GM19238 (cell line): ENCODE measurements around the gene FHAD1.
"Not testable (repeated sequence)": the region's sequence is repeated elsewhere in the genome, so short reads cannot be mapped to it uniquely, and the experiment has no call there.

Experiments used
- DNase-seq: peaks from one replicate; pipeline ENCODE4 v3.0.0; 2011; ENCODE audit warnings: low spot score; ENCODE audit not compliant: insufficient read length

Gene FHAD1

DNA sequence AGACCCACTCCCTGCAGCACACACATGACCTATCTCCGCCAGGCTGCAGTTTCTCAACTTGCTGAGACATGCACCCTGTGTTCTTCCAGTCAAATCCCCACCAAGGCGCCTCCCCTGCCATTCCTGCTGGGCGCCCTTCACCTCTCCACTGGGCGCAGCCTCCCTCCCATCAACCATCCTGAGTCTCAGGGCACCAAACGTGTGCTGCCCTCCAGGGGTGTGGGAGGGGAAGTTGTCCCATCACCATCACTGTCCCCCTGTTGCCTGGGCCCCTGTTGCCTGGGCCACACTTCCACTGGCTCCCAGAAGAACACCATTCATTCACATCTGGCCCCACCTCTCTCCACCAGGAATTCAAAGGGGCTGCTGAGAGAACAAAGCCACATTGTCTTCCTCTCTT is 117.7 kb downstream of the FHAD1 start:
- no peak for DNase-seq

DNA sequence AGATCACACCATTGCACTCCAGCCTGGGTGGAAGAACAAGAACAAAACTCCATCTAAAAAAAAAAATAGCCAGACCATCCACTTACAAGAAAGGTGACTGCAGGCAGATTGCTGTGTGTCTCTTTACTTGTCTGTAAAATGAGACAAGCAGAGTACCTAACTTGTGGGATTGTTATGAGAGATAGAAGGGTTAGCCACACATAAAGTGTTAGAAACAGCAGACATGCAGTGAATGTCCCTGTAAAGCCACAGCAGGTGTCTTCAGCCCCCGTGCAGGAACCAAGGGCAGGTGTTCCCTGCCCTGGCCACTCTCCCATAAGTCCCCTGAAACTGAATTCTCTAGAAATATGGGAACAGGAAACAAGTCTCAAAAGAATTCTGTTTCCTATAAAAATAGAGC is 121.9 kb downstream of the FHAD1 start:
- DNase-seq: no peak

DNA sequence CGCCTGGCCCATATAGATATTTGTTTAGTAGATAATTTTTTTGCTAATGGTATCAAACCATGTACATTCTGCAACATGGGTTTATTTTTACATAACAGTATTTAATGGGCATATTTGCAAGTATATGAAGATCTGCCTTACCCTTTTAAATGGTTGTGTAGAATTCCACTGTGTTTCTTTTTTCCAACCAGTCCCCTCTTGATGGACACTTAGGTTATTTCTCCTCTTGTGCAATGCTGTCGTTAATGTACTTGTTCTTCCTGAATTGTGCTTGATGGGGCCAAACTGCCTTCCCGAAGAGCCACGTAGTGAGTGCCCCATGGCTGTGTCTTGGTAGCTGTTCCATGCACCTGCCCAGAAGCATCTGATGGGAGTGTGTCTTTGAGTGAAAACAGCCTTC is 123.2 kb downstream of the FHAD1 start:
- no peak for DNase-seq

DNA sequence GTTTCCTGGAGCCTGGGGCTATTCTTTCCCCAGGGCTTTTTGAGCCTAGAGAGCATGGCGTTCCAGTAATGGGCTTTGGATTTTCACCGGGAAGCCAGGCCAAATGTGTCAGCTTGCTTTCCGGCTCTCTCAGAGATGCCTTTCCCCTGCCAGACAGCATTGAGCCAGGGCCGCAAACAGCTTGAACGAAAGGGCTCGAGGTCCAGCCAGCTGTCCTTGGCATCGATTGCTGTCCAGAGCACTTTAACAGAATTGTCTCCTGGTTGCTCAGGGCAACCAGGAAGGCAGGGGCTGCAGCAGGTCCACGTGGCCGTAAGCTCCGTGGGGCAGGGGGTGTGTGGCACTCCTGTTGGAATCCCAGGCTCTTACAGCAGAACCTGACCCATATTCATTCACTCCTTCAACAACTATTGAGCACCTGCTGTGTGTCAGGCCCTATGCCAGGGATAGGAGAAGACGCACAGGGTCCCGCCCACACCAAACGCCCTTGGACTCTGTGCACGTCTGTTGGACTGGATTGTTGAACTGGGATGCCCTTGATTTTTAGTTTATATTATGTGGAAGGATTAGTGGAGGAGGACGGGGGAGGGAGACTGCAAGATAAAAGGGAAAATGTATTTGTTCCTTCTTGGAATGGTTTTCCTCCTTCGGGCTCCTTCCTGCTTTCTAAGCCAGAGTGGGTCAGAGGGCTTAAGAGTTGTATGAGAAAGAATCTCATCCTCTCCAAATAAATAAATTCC is 123.9 kb downstream of the FHAD1 start:
- DNase-seq: no peak

DNA sequence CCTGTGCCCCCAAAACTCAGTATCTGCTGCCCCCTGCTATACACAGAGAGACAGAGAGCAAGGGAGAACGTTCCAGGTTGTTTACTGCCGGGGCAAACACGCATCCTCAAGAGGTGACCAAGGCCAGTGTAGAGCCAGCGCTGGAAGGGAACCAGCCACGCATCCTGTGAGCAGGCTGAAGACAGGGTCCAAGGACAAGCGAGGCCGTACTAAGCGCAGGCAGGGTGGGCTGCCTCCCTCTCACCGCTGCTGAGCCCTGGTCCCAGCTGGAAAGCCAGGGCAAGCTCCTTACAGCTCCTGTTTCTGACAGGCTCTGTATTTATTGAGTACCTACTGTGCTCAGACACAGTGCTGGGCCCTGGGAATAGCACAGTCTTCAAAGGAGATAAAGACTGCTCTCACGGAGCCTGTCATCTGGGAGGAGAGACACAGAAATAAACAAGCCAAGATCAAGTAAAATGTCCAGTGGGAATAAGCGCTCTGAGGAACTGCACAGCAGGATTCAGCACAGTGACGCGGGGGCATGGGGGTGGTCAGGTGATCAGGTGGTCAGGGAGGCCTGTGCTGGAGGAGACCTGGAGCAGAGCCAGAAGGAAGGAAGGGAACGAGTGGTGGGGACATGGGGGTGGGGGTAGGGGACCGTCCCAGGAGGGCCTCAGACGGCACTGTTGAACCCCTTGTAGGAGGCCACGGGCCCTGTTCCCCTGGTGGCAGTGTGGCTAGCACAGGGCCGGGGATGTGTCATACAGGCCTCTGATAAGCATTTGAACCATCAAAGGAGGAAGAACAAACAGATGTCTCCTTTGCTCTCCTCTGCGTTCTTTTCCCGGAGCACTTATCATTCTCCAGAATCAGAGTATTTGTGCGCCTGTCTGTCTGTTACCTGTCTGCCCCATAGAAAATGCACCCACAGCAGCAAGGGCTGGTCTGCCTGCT is 124.9 kb downstream of the FHAD1 start:
- DNase-seq: no peak

DNA sequence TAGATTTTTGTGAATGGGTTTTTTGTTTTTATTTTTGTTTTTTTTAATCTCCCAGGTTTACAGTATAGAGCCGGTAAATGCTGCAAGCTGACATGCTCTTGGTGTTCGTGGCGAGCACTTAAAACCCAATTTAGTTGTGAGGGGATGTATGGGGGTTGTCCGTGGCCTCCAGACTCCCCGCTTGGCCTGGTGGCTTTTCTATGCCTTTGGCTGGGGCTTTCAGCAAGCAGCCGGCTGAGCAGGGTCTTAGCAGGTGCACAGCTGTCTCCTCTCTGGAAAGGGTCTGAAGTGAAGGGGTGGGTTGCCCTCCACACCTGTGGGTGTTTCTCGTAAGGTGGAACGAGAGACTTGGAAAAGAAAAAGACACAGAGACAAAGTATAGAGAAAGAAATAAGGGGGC is 131.7 kb downstream of the FHAD1 start:
- DNase-seq: no peak

DNA sequence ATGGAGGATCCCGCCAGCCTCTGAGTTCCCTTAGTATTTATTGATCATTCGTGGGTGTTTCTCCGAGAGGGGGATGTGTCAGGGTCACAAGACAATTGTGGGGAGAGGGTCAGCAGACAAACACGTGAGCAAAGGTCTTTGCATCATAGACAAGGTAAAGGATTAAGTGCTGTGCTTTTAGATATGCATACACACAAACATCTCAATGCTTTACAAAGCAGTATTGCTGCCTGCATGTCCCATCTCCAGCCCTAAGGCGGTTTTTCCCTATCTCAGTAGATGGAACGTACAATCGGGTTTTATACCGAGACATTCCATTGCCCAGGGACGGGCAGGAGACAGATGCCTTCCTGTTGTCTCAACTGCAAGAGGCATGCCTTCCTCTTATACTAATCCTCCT is 132.1 kb downstream of the FHAD1 start:
- DNase-seq: not testable (repeated sequence)

DNA sequence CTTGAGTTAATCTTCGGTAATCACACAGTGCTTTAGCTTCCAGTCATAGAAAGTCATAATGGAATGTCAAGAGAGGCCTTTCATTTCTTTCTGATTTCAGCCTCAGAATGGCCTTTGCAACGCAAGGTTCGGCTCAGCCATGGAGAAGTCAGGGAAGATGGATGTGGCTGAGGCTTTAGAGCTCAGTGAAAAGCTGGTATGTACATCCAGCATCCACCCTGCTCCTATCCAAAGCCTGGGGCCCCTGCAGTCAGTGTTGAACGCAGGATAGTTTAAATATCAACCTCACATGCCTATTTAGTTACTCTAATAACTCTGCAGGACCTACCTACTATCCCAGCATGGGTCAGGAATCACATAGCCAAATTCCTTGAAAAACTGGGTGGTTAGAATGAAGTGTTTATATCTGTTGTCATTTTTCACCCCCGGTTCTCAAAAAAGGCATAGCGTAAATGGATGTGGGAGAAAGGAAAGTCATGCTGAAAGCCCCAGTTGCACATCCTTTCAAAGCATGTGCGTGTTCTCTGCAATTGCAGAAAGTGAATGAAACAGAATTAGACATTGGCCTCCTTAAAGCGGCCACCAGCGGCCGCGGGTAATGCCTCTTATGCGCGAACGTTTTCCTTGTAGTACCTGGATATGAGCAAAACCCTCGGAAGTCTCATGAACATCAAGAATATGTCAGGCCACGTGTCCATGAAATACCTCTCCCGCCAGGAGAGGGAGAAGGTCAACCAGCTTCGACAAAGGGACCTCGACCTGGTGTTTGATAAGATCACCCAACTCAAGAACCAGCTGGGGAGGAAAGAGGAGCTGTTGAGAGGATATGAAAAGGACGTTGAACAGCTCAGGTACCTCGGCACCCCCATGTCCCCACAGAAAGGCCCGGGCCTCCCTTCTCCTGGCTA is 133.8 kb downstream of the FHAD1 start:
- DNase-seq: no peak

DNA sequence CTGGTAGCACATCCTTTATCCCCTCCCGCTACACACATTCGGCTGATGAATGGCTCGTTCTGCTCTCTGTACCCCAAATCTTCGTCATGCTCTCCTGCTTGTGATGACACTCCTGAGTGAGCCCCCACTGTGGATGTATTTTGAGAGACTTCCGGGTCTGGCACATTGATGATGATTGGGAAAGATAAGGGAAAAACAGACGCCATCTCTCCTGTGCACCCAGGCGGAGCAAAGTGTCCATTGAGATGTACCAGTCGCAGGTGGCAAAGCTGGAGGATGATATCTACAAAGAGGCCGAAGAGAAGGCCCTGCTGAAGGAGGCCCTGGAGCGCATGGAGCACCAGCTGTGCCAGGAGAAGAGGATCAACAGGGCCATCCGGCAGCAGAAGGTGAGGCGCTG is 134.8 kb downstream of the FHAD1 start:
- no peak for DNase-seq

DNA sequence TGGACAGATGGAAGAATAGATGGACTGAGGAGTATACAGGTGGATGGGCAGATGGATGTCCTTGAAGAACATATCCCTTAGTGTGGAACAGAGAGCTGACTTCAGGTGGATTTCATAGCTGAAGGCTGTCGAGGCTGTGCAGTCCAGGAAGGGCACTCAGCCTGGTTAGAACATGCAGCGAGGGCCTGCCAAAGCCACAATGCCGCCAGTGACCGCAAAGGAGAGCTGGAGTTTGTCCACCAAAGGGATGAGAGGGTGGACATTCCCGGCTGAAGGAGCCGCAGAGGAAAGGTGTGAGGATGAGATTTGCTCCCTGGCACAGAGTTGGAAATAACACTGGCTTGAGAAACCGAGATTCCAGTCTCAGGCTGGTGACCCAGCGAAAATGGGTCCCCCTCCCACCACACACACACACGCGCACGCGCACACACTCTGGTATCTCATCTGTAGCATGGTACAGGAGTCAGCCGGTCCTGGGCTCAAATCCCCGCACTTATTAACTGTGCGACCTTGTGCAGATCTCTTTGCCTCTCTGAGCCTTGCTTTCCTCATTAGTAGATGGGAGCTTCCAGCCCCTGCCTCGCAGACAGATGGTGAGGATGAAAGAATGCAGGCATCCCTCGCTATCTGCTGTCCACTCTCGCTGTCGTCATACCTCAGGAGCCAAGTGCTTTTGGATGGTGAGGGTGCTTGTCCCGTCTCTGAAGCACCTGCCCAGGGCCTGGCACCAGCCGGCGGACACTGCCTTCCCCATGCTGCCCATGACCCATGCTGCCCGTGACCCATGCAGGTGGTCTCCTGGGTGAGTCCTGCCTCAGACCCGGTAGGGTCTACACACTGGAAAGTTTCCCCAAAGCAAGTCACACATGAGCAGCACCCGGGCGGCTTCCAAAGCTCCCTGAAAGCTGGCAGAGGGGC is 135.8 kb downstream of the FHAD1 start:
- no peak for DNase-seq

DNA sequence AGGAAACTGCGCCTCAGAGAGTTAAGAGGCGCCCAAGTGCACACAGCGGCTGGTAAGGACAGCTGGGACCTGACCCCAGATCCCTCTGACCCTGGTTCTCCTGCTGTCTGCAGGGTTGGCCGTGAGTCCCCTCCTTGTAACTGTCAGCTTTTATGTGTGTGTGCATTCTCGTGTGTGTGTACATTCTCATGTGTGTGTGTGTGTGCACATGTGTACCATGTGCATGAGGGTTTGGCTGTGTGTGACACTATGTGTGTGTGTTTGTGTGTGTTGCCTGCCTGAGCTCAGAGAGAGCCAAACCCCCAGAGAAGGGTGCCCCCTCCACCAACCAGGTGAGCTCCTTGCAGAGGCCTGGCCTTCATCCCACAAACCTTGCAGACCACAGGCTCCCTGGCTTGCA is 136.8 kb downstream of the FHAD1 start:
- no peak for DNase-seq

DNA sequence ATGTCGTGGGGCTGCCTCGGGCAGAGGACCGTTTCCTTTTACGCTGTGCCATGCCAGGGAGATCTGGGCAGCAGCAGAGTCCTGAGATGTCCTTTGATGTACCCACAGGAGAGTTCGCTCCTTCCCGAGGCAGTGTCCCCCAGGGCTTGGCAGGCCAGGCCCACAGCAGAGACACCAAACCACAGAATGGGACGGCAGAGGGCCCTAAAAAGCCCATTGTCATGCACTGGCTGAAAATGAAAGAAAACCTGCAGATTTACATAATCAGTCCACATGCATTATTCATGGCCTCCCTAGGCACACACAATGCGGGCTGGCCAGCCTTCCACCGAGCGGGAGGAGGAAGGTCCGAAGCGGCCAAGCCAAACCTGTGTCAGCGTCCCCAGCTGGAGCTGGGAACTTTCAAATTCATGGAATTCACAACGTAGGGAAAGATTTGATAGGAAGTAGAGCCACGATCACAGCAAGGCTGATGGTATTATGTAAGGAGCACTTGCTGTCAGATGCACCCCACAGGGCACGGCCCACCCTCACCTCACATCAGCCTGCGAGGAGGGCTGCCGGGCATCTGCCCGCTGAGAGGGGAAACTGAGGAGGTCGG is 137.4 kb downstream of the FHAD1 start:
- DNase-seq: peak; percentile 33

DNA sequence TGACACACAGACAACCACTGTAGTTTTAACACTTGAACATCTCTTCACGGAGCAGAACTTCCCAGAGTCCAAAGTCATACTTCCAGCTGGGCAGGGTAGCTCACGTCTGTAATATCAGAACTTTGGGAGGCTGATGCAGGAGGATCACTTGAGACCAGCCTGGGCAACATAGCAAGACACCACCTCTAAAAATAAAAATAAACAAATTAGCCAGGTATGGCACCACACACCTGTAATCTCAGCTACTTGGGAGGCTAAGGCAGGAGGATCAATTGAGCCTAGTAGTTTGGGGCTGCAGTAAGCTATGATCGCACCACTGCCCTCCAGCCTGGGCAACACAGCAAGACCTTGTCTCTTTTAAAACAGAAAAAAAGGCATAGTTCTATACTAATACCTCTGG is 138.4 kb downstream of the FHAD1 start:
- no peak for DNase-seq

DNA sequence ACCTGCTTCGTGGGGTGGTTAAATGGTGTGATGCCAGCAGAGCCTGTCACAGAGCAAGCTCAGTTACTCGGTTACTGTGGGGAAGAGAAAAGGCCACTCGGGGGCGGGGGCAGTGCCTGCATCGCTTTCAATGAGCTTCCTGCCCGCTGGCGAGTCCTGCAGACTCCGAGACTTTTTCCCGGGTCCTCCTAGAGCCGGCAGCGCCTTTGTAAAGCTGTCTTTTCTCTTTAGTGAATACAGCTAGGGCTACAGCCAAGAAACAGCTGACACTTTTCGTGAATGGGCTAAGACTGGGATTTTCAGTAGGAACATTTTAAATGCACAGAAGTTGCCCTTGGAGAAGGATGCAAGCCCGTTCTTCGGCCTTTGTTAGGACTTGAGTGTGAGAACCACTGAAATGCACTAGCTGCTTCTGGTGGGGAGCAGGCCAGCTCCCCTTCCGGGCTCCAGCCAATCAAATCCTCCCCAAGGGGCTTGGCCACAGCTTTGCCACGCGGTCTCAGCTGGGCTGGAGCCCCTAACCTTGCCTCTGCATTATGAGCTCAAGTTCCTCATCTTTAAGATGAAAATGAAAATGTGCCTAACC is 139.2 kb downstream of the FHAD1 start:
- no peak for DNase-seq

DNA sequence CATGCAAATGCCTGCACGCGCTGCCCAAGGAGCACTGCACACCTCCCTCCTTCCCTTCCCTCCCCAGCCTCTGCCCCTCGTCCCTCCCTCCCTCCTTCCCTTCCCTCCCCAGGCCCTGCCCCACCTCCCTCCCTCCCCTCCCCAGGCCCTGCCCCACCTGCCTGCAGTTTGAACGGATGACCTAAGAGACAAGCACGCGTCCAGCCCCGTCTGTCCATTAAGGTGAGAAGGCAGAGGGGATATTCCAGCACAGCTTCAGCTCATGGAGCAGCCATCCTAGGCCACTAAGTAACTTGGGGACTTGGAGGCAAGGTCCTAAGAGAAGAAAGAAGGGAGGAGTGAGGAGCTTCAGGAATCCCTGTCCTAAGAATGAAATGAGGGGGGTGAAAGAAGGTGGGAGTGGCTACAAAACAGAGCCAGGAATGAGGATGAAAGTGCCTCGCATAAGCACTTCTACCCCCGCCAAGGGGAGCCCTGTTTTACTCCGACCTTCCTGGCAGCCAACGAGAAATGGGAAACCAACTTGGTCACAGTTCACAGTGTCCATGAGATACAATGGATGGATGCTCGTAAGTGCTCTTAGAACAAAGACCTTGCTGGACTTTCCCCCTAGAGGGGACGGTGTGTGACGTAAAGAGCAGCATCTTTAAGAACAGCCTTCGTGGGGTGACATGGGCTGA is 141.3 kb downstream of the FHAD1 start:
- DNase-seq: no peak

DNA sequence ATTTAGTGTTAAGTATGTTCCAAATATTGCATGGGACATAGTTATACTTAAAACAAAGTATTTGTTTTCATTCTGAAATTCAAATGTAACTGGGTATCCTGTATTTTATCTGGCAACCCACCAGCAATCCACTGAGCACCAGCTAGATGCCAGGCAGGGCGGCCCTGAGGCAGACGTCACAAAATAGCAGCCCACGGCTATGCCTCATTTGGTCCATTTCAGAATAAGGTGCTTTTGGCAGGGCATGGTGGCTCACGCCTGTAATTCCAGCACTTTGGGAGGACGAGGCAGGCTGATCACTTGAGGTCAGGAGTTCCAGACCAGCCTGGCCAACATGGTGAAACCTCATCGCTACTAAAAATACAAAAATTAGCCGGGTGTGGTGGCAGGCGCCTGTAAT is 142.8 kb downstream of the FHAD1 start:
- not testable (repeated sequence) for DNase-seq

DNA sequence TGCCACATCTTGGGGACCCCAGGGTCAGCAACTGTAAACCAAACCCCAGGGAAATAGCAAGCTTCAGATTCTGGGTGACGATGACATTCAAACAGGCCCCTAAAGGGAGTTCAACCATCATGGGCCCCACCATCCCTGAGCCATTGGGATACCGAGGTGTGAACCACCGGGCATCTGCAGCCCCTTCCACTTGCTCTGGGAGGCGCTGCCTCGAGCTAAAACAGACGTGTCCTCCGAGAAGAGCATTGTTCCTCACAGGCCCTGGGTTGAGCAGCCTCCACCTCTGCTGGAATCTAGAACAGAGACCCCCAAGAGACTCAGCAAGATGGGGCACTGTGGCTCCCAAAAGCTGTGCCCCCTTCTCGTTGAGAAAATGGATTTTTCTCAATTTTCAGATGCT is 143.6 kb downstream of the FHAD1 start:
- no peak for DNase-seq

DNA sequence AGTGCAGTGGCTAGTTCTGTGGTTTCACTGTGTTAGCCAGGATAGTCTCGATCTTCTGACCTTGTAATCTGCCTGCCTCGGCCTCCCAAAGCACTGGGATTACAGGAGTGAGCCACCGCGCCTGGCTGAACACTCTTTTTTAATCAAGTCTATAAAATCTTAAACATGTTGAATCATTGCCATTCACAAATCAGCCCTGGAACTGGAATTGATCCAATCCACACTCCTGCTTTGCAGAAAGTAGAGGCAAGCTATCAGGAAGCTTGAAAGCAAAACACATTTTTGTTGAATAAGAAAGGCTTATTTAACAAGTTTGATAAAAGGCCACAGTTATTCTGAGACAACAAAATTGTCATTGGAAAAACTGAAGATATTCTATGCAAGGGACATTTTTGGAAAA is 144.3 kb downstream of the FHAD1 start:
- DNase-seq: no peak
